ENCODE data around the gene C19orf67. TPM values are rescaled to one million over a fixed set of nuclear protein-coding genes. Genes with fewer than 3 reads are reported as not detected.
"Not testable (repeated sequence)": the region's sequence is repeated elsewhere in the genome, so short reads cannot be mapped to it uniquely, and the experiment has no call there.

The C19orf67 gene
- total RNA-seq, 1 donor: 0.27 TPM

GRCh38 chr19:14042659-14043608, 42.6 kb downstream of the C19orf67 start:
- DNase-seq (ENCODE audit: low read depth): peak; percentile 69
- H3K4me3 ChIP-seq (ENCODE audit: low read depth, low read length): not testable (repeated sequence)
- TF ChIP-seq CTCF (IDR thresholded peaks at IDR 0.05; ENCODE audit: insufficient read depth, low read length): peak; percentile 56

GRCh38 chr19:14039181-14039580, 46.4 kb downstream of the C19orf67 start:
- DNase-seq (ENCODE audit: low read depth): no peak
- TF ChIP-seq CTCF (IDR thresholded peaks at IDR 0.05; ENCODE audit: insufficient read depth, low read length): no peak
- H3K4me3 ChIP-seq (ENCODE audit: low read depth, low read length): no peak overlapping the region

GRCh38 chr19:14035706-14036105, 49.9 kb downstream of the C19orf67 start:
- peak; percentile 26 for DNase-seq (ENCODE audit: low read depth)
- no peak for TF ChIP-seq CTCF (IDR thresholded peaks at IDR 0.05; ENCODE audit: insufficient read depth, low read length)

GRCh38 chr19:14035159-14035558, 50.4 kb downstream of the C19orf67 start:
- not testable (repeated sequence) for H3K4me3 ChIP-seq (ENCODE audit: low read depth, low read length); DNase-seq (ENCODE audit: low read depth)

More at GRCh38 chr19:14035706-14036105, 49.9 kb downstream of the C19orf67 start:
- H3K4me3 ChIP-seq (ENCODE audit: low read depth, low read length): no peak overlapping the region

GRCh38 chr19:14033946-14034345, 51.6 kb downstream of the C19orf67 start:
- H3K4me3 ChIP-seq (ENCODE audit: low read depth, low read length): no peak overlapping the region
- DNase-seq (ENCODE audit: low read depth): no peak
- TF ChIP-seq CTCF (IDR thresholded peaks at IDR 0.05; ENCODE audit: insufficient read depth, low read length): no peak

GRCh38 chr19:14031719-14032480, 53.7 kb downstream of the C19orf67 start, which contains the start of gene IL27RA:
IL27RA (plus strand) TSS chr19:14031762; CDS start chr19:14031873, 111 bp downstream.
- peak within 1 kb of the TSS; percentile 67 for H3K4me3 ChIP-seq (ENCODE audit: low read depth, low read length)
- DNase-seq (ENCODE audit: low read depth): peak; percentile 29
- TF ChIP-seq CTCF (IDR thresholded peaks at IDR 0.05; ENCODE audit: insufficient read depth, low read length): peak; percentile 73

Other genes starting within 250 kb of the C19orf67 start
- gene NANOS3, start 208.6 kb downstream of the C19orf67 start, total RNA-seq (ENCODE audit: low replicate concordance): 0.27 TPM in 1 of 2 replicates, not detected in the other
- gene BRME1, start 179.7 kb downstream of the C19orf67 start, total RNA-seq (ENCODE audit: low replicate concordance): 1.5 and 1.8 TPM in 2 replicates
- gene CC2D1A, start 179.6 kb downstream of the C19orf67 start, total RNA-seq (ENCODE audit: low replicate concordance): 12.5 and 16.6 TPM in 2 replicates
- 0.90 and 1.6 TPM in 2 replicates for gene PODNL1, start 147.4 kb downstream of the C19orf67 start, total RNA-seq (ENCODE audit: low replicate concordance)
- gene DCAF15, start 133.3 kb downstream of the C19orf67 start, total RNA-seq (ENCODE audit: low replicate concordance): 8.3 and 12.7 TPM in 2 replicates
- gene RFX1, start 79.5 kb downstream of the C19orf67 start, total RNA-seq (ENCODE audit: low replicate concordance): 3.4 and 3.6 TPM in 2 replicates
- not detected in 2 replicates for gene RLN3, start 57.6 kb downstream of the C19orf67 start, total RNA-seq (ENCODE audit: low replicate concordance)
- 0.63 and 0.82 TPM in 2 replicates for gene IL27RA, start 54.0 kb downstream of the C19orf67 start, total RNA-seq (ENCODE audit: low replicate concordance)
- 0.16 TPM in 1 of 2 replicates, not detected in the other for gene PALM3, start 23.7 kb downstream of the C19orf67 start, total RNA-seq (ENCODE audit: low replicate concordance)
- gene MISP3, start 13.0 kb downstream of the C19orf67 start, total RNA-seq (ENCODE audit: low replicate concordance): 0.72 TPM in 1 of 2 replicates, not detected in the other
- 18.5 and 40.4 TPM in 2 replicates for gene SAMD1, start 5.0 kb upstream of the C19orf67 start, total RNA-seq (ENCODE audit: low replicate concordance)
- 13.8 and 44.0 TPM in 2 replicates for gene PRKACA, start 32.0 kb upstream of the C19orf67 start, total RNA-seq (ENCODE audit: low replicate concordance)
- 1.7 and 32.3 TPM in 2 replicates for gene ASF1B, start 50.8 kb upstream of the C19orf67 start, total RNA-seq (ENCODE audit: low replicate concordance)
- gene ADGRL1, start 120.4 kb upstream of the C19orf67 start, total RNA-seq (ENCODE audit: low replicate concordance): 6.0 and 14.3 TPM in 2 replicates